Lung (tissue), 12 donors: Measurements from ENCODE around the gene NDUFV1. TPM values are rescaled to one million over a fixed set of nuclear protein-coding genes. Genes with fewer than 3 reads are reported as not detected.
"Not testable (repeated sequence)": the region's sequence is repeated elsewhere in the genome, so short reads cannot be mapped to it uniquely, and the experiment has no call there.

Experiments used
- ATAC-seq: fragments of 200-7000 bp; cut with Tn5 transposase; one replicate; pipeline ENCODE4 v1.9.1; 2020; ENCODE audit warnings: moderate number of reproducible peaks; ENCODE audit not compliant: insufficient read depth, low FRiP score
- DNase-seq, 3 donors: peaks; one replicate each; pipeline ENCODE4 v3.0.0-alpha.2; 2013 to 2017
- H3K27ac ChIP-seq, 2 donors: one replicate each; pipeline ENCODE4 v1.5.1; 2013; ENCODE audit warnings: mild to moderate bottlenecking in 2 of 2, moderate library complexity in 2 of 2, control low read depth in 1 of 2, inconsistent platforms in 1 of 2, low read depth in 1 of 2, low read length in 1 of 2
- H3K27me3 ChIP-seq, 3 donors: one replicate each; pipeline ENCODE4 v1.5.1; 2013; ENCODE audit warnings: low read length in 2 of 3; ENCODE audit not compliant: control insufficient read depth in 3 of 3, insufficient read depth in 3 of 3
- H3K36me3 ChIP-seq, 4 donors: one replicate each; pipeline ENCODE4 v1.5.1; 2013; ENCODE audit warnings: low read length in 4 of 4, mild to moderate bottlenecking in 1 of 4, moderate library complexity in 1 of 4; ENCODE audit not compliant: control insufficient read depth in 4 of 4, insufficient read depth in 4 of 4
- H3K4me1 ChIP-seq, 5 donors: one replicate each; pipeline ENCODE4 v1.5.1; 2013; ENCODE audit warnings: low read length in 5 of 5, mild to moderate bottlenecking in 2 of 5, moderate library complexity in 1 of 5; ENCODE audit not compliant: control insufficient read depth in 5 of 5, insufficient read depth in 5 of 5
- H3K4me3 ChIP-seq: one replicate; pipeline ENCODE4 v1.5.1; 2013; ENCODE audit warnings: mild to moderate bottlenecking, control low read depth, moderate library complexity
- H3K9ac ChIP-seq, 2 donors: one replicate each; pipeline ENCODE4 v1.5.1; 2013; ENCODE audit warnings: low read length in 2 of 2, control low read depth in 1 of 2; ENCODE audit not compliant: insufficient read depth in 1 of 2
- H3K9me3 ChIP-seq, 4 donors: one replicate each; pipeline ENCODE4 v1.5.1; 2013; ENCODE audit warnings: low read length in 3 of 4, mild to moderate bottlenecking in 1 of 4, moderate library complexity in 1 of 4; ENCODE audit not compliant: control insufficient read depth in 4 of 4, insufficient read depth in 3 of 4
- WGBS, 2 donors: extraction: QIAGEN DNeasy Blood & Tissue Kit; methylation state at CpG; one replicate each; pipeline ENCODE4 v1.1.7; 2013; 5-methylcytosine and 5-hydroxymethylcytosine counted together
- polyA plus RNA-seq, 2 donors: library from polyadenylated mRNA; stranded (reverse); fragments of 200-250 nt; gene quantifications; one replicate each; pipeline ENCODE4 v1.2.1, GENCODE V29; 2013
- total RNA-seq, 2 donors: library from RNA; depleted of rRNA in 1 of 2; stranded (reverse); fragments of >200 nt in 1 of 2; gene quantifications; one replicate each; pipeline ENCODE4 v1.2.1, GENCODE V29; 2014 to 2021
- TF ChIP-seq, protein P1 (sequence below): IDR thresholded peaks from 2 replicates; pipeline ENCODE4 v1.5.1; 2012; ENCODE audit warnings: mild to moderate bottlenecking; ENCODE audit errors: control extremely low read depth, extremely low read depth
- donor health status: control.
- donor health status: control.
- donor health status: Bipolar disorder and iron deficiency.
- donor health status: healthy.
- donor health status: DM: yes; HTN: yes; CAD: no.

Gene NDUFV1
- total and polyA plus RNA-seq, 4 donors, result 113 to 191 (median 140) TPM

DNA sequence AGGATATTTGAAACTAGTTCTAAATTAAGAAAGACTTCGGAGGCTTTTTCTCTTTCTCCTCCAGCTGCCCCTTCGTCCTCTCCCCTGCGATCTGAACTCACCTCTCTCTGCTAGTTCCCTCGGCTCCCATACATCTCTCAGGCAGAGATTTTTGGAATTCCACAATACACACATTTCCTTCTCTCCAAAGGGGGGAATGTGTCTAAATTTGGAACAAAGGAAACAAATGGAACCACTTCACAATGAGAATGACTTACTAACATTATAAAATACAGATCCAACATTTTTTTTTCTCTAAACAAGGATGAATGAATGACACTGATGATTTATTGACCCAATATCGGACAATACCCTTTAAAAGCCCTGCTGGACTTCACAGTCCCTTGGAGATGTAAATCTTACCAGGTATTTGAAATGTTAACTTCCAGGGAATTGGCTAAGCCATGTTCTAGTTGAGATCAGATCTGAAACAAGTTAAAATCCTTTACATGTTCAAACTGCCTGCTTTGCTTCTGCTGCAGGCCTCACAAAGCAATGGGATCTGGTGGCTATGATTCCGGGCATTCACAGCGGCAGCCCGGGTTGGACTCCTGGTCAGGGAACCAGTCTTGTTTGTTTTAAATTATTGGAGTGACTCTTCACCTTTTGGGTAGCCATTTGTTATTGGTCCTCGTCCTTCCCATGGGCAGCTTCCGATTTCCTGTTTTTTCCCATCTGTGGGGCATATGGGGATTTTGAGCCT is 43.6 kb upstream of the NDUFV1 start:
- ATAC-seq (no peak), DNase-seq (no peak)
- 63 to 79% methylated on average over 10 of the region's 10 CpGs for WGBS, 2 donors
- H3K27ac ChIP-seq, result peak overlapping the region in 1 of 2 donors; percentile 55
- H3K4me3 ChIP-seq, result no peak overlapping the region
- no peaks in the 10 kb centered on the region for H3K27me3 ChIP-seq
- no peaks in the 10 kb centered on the region for H3K36me3 ChIP-seq
- TF ChIP-seq, protein P1, sequence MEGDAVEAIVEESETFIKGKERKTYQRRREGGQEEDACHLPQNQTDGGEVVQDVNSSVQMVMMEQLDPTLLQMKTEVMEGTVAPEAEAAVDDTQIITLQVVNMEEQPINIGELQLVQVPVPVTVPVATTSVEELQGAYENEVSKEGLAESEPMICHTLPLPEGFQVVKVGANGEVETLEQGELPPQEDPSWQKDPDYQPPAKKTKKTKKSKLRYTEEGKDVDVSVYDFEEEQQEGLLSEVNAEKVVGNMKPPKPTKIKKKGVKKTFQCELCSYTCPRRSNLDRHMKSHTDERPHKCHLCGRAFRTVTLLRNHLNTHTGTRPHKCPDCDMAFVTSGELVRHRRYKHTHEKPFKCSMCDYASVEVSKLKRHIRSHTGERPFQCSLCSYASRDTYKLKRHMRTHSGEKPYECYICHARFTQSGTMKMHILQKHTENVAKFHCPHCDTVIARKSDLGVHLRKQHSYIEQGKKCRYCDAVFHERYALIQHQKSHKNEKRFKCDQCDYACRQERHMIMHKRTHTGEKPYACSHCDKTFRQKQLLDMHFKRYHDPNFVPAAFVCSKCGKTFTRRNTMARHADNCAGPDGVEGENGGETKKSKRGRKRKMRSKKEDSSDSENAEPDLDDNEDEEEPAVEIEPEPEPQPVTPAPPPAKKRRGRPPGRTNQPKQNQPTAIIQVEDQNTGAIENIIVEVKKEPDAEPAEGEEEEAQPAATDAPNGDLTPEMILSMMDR, result no peak
- H3K9ac ChIP-seq, result peak overlapping the region in 1 of 2 donors; percentile 23
- H3K4me1 ChIP-seq, result peaks cover 0 to 12% (median 0%) of the 10 kb centered on the region in 5 donors
- no peaks in the 10 kb centered on the region for H3K9me3 ChIP-seq

DNA sequence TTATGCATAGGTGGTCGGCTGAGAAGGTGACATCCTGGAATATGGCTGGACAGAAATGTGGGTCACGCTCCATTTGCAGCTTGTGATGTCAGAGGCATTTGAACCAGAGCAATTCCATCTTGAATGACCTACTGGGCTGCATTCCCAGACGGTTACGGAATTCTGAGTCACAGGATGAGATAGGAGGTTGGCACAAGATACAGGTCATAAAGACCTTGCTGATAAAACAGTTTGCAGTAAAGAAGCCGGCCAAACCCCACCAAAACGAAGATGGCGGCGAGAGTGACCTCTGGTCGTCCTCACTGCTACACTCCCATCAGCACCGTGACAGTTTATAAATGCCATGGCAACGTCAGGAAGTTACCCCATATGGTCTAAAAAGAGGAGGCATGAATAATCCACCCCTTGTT is 43.0 kb upstream of the NDUFV1 start:
- not testable (repeated sequence) for DNase-seq, H3K9me3 ChIP-seq
- peak overlapping the region in 1 of 2 donors; percentile 82 for H3K27ac ChIP-seq

DNA sequence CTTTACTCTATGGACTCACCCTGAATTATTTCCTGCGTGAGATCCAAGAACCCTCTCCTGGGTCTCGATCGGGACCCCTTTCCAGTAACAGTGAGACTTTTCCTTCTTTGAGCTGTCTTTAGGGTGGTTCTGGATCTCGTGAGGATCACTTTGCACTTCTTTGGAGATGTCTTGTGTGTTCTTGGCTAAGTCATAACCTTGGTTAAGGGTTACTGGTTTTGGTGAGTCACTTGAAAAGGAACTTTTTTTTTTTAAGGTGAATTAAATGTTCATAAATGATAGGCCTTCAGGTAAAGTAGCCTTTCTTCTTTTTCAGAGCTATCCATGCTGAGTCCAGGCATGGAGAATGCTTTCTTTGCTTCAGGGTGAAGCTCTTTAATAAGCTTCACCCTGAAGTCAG is 42.5 kb upstream of the NDUFV1 start:
- no peak overlapping the region for H3K9ac ChIP-seq
- H3K27me3 ChIP-seq, result no peaks in the 10 kb centered on the region
- no peaks in the 10 kb centered on the region for H3K36me3 ChIP-seq
- WGBS, 2 donors, result 88 to 93% methylated on average over 4 of the region's 4 CpGs
- H3K27ac ChIP-seq, result peak overlapping the region in 1 of 2 donors; percentile 82
- ATAC-seq, result no peak
- TF ChIP-seq, protein P1, result no peak
- DNase-seq, result no peak
- H3K4me3 ChIP-seq, result no peak overlapping the region
- H3K4me1 ChIP-seq, result peaks cover 0 to 8% (median 0%) of the 10 kb centered on the region in 5 donors
- H3K9me3 ChIP-seq, result no peaks in the 10 kb centered on the region

More for the DNA sequence above, 43.0 kb upstream of the NDUFV1 start:
- 64 to 80% methylated on average over 11 of the region's 11 CpGs for WGBS, 2 donors
- H3K9ac ChIP-seq, H3K27me3 ChIP-seq, ATAC-seq, H3K4me3 ChIP-seq, H3K36me3 ChIP-seq: not testable (repeated sequence)
- peaks cover 0 to 11% (median 0%) of the 10 kb centered on the region in 5 donors for H3K4me1 ChIP-seq

DNA sequence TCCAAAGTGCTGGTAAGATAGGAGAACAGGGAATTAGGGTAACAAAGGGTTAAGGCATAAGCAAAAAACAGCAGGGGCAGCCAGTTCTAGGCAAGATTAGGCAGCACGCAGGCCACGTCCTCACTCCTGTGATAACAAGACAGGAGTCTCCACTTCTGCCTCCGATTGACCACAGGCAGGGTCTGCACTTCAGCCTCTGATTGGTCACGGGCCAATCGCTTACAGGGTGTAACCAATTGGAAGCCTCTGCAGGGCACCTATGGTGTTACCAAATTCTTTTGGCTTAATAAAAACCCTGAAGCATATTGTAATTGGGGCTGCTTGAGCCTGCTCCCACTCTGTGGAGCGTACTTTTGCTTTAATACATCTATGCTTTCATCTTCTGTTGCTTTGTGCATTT is 35.3 kb upstream of the NDUFV1 start:
- TF ChIP-seq, protein P1, result no peak
- Histone ChIP-seq H3K9me3 (no peaks in the 10 kb centered on the region), H3K27me3 (no peaks in the 10 kb centered on the region), H3K36me3 (no peaks in the 10 kb centered on the region), H3K9ac (no peak overlapping the region), H3K4me1 (peaks cover 0 to 2% (median 0%) of the 10 kb centered on the region in 5 donors), H3K4me3 (no peak overlapping the region), H3K27ac (no peak overlapping the region)
- WGBS, 2 donors, result 71 to 75% methylated on average over 6 of the region's 6 CpGs
- ATAC-seq (no peak), DNase-seq (no peak)
